NOMO-1 treated with dmso at 0.1 percent for 144 hours (cell line): ENCODE measurements around the gene DYDC2.
A peak's percentile ranks its signal among the peaks of the same experiment; 100 is the strongest.

ENCODE experiments used
- DNase-seq: peaks from one replicate; lab custom pipeline; 2025; ENCODE audit not compliant: unreplicated experiment; lab: John Stamatoyannopoulos, UW

DYDC2 gene

GRCh38 chr10:80365510-80365909 is 8.9 kb downstream of the DYDC2 start:
- no peak for DNase-seq

DNA sequence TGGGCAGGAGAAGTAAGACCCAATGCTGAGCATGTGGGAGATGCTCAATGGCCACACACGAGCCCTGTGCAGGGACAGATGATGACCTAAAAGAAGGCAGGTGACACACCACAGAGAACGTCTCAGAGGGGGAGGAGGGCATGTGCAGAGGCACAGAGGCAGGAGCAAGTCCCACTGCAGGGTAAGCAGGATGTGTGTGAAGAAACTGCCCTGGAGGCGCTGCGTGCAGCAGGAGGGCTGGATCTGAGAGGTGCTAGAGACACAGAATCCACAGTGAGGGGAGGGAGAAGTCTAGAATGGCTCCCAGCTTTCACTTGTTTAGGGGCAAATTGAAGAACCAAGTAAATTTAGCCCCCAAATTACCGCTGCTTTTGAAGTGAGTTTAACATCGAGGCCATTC is 14.9 kb downstream of the DYDC2 start:
- DNase-seq, result no peak

GRCh38 chr10:80372675-80373074 is 16.1 kb downstream of the DYDC2 start:
- no peak for DNase-seq

- no peak for DNase-seq
These were observed 16.9 kb downstream of the DYDC2 start for GRCh38 chr10:80373502-80373901.

- no peak for DNase-seq
These were observed 23.1 kb downstream of the DYDC2 start for GRCh38 chr10:80379701-80380100.

DNA sequence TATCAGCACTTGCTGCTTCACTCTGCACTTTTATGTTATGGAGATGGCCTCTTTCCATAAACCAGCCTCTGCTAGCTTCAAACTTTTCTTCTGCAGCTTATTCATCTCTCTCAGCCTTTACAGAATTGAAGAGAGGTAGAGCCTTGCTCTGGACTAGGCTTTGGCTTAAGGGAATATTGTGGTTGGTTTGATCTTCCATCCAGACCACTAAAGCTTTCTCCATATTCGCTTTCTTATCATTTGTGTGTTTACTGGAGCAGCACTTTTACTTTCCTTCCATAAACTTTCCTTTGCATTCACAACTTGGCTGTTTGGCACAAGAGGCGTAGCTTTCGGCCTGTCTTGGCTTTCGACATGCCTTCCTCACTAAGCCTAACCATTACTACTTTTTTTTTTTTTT is 23.6 kb downstream of the DYDC2 start:
- no peak for DNase-seq

- peak; percentile 40 for DNase-seq
These were observed 26.4 kb downstream of the DYDC2 start for GRCh38 chr10:80382989-80383388.

DNA sequence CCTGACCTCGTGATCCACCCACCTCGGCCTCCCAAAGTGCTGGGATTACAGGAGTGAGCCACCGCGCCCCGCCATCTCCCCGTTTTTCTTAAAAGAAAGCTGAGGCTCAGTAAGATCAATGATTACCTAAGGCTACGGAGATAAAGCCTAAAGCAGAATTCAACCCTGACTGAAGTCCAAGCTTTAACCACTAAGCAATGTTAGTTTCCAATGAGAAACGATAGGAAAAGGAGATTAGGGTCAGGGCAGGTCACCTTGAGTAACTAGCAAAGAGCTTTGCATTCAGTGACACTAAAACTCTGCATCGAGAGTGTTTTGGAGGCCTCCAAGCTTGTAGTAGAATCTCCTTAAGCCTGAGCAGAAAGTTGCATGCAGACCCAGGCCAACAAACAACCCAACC is 34.2 kb downstream of the DYDC2 start:
- DNase-seq, result no peak

- DNase-seq, result peak; percentile 46
These were observed 35.7 kb downstream of the DYDC2 start for GRCh38 chr10:80392250-80392649.

- DNase-seq, result no peak
These were observed 37.9 kb downstream of the DYDC2 start for GRCh38 chr10:80394358-80394916.

DNA sequence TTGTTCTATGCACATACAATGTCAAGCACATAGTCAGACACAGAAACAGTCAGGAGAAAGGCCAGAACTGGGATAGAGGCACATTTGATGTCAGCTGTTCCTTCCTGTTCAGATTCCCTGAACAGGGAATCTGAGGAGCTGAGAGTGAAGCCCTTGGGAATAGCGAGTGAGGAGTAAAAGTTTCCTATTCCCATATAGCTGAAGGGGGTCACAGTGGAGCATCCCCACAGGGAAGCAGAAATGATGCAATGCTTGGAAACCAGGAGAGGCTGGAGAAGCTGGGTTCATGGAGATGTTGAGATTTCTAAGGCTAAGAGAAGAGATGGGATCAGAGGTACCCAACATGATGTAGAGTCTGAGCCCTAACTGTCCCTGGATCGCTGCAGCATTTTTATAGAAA is 40.4 kb downstream of the DYDC2 start:
- no peak for DNase-seq

GRCh38 chr10:80400136-80400804 is 43.7 kb downstream of the DYDC2 start:
- DNase-seq, result no peak

DNA sequence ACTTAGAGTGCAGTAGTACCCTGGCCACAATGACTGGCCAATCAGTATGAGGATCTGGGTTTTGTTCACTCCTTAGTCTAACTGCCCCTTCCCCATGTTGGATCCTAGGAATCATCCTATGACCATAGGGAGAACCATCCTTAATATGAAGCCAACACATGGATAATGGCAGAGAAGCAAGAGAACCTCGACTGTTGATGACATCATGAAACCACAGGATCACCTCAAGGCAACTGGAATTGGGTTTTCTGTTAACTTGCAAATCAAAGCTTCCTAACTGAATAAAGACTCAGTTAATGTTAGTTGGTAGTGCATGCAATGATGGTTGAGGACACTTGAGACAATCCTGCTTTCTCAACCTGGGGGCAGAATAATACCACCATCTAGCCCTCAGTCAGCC is 48.5 kb downstream of the DYDC2 start:
- DNase-seq, result no peak

GRCh38 chr10:80405626-80406025 is 49.0 kb downstream of the DYDC2 start:
- DNase-seq, result no peak

DNA sequence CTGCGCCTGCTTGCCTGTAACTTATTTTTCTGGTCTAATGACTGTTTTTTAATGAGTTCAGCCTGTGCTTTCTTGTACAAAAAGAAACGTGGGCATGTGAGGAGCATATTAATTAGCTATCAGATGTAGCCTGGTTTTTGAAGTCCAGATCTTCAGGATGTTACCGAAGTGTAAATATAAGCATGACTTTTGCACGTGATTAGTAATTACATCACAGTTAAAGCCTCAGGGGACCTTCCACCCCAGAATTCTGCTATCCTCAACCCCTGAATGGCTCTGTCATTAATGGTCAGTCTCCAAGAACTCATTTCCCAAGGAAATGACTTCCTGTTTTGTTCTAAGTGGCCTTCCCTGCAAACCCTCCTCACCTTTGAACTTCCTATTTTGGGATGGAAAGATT is 49.6 kb downstream of the DYDC2 start:
- no peak for DNase-seq

GRCh38 chr10:80407812-80408241 is 51.2 kb downstream of the DYDC2 start:
- DNase-seq, result no peak

DNA sequence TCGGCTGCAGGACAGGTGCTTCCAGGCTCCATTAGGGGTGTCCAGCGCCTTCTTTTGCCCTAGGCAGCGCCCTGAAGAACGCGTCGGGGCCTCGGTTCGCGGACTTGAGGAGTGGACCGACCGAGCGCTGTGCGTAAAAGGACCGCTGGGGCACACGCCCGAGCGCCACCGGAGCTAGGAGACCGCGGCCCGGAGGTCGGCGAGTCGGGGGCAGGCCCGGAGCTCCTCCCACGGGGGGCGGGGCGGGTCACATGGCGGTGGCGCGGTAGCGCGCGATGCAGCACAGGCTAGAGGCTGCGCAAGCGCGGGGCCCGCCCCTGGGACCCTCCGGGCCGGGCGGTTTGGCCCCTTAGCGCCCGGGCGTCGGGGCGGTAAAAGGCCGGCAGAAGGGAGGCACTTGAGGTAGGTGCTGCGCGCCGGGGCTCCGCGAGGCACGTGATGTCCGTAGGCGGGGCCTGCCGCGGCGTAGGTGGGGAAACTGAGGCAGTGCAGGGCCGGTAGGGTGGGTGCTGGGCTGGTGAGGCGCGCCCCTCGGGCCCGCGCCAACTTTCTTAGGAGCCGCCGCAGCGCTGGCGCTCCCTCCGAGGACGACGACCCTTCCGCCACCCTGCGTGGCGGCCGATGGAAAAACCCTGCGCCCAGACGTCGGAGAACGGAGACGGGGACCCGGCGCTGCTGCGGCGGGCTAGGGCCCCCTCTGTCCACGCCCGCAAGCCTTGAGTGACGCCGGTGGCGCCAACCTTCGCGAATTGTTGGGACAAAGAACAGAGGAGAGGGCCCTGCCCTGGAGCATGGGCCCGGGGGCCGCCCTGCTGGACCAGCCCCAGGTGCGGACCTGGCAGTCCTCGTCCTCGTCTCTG is 51.9 kb downstream of the DYDC2 start, which contains the start of gene PRXL2A:
TSS of gene PRXL2A (plus strand) at position 310 of the 860 bp plus-strand sequence. CDS start 11,917 bp downstream, outside the sequence.
- peak; percentile 66 for DNase-seq

DNA sequence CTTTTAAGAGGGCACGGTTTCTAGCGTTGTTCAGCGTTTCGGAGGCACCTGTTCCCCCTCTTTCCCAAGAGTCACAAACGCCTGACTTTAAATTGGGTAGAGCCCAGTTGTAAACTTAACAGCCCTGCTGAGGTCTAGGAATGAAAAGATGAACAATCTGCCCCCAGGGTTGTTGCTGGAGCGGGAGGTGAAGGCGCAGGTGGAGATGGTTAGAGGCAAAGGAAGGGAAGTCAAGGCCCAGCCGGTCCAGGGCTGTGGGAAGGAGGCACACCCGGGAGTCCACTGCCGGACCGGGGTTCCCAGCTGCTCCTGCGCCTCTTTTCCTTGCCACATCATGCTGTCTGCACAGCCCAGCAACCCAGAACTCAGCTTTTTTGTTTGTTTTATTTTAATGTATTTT is 52.5 kb downstream of the DYDC2 start:
- no peak for DNase-seq

DNA sequence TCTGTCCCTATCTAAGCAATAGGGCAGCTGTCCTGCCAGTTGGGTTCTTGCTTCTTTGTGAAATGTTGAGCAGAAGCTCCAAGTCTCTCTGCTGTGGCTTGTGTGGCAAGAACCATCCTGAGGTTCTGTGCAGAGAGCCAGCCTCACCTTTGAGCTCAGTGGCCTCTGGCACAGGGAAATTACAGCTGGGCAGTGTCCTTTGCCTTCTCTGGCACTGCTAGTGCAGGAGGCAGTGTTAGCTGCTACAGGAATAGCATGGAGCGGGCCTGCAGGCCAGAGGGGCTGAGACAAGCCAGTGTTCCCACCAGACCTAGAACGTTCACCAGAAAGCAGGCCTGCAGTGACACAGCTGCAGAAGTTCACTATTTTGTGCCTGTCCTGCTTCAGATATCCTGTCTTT is 53.5 kb downstream of the DYDC2 start:
- no peak for DNase-seq

DNA sequence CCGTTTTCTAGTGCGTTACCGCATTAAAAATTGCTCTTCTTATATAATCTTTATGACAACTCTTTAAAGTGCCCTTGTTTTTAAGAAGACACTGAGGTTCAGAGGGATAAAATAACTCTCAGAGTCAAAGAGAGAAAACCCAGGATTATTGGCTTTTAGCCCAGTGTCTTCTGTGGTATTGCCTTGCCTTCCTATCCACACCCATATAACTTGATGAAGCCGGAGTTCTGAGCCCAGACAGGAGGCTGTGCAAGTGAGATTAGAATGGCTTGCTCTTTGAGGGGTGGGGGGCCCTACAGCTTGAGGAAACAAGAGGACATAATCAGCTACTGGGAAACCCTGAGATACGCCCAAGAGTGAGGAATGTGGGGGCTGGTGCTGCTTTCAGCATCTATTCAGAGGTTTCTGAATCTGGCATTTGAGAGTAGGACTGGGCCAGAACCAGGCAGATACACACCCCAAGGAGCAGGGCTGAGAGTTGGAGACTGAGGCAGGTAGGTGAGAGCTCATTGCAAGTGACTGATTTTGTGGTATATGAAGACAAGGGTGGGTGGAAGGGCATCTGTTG is 54.1 kb downstream of the DYDC2 start:
- DNase-seq, result no peak

DNA sequence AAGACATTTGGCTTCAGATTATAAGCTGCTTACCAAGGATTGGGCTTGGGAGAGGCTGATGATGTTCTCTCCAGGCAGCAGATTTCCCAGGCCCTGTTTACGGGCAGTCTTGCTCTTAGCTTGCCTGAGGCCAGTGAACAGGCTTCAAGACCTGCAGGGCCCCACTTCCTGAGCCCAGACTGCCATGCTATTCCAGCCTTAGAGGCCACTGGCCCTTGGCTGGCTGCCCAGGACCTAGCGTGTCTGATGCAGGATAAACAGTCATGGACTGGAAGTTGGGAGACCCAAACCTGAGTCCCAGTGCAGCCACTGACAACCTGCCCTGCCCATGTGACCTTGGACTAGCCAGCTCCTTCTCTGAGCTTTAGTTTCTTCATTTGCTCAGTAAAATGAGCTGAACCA is 54.7 kb downstream of the DYDC2 start:
- DNase-seq, result no peak
